ENCODE results near the gene AGPAT1.
A peak's percentile ranks its signal among the peaks of the same experiment; 100 is the strongest.

Gene AGPAT1

GRCh38 chr6:32185681-32186131 lies 9.8 kb upstream of the AGPAT1 start:
- DNase-seq, result peak; percentile 72

DNA sequence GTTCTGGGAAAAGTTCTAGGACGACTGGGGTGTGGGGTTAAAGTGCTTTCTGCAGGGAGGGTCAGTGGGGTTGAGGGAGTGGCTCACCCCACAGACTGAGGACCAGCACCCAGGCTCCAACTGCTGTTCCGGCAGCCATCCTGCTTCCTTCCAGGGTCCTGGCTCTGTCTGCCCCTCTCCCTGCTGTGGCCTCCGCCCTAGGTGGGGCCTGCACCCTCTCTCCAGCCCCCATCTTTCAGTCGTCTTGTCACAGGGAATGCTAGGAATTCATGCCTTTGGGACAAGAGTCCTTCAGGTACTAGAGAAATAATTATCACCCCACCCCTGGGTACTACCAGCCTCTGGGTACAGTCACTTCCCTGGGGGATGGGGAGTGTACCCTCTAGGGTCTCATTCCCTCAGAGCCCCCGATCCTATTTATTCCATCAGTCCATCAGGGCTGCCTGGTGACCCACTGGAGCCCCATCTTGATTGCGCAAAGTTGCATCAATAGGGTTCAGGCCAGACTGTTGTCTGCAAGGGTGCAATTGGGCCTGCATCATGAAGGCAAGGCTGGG lies 8.3 kb upstream of the AGPAT1 start, which contains the start of gene AGER:
TSS of gene AGER (minus strand) at position 170 of the 557 bp plus-strand sequence. CDS start at position 139, 31 bp downstream.
- DNase-seq, result no peak

DNA sequence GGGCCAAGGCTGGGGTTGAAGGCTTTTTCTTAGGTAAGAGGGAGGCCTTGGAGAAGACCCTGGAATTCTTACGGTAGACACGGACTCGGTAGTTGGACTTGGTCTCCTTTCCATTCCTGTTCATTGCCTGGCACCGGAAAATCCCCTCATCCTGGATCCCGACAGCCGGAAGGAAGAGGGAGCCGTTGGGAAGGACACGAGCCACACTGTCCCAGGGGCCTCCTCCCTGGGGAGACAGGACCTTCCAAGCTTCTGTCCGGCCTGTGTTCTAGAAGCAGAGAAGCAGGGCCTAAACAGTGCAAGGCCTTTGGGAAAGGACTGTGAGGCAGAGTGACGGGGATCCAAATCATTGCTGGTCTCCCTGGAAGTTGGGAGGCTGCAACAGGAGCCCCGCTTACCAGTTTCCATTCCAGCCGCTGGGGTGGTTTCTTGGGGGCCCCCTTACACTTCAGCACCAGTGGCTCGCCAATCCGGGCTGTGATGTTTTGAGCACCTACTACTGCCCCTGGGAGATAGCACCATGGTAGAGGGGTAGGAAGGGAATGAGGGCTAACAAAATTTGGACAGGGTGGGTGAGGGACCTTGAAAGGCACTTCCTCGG lies 7.7 kb upstream of the AGPAT1 start:
- no peak for DNase-seq

DNA sequence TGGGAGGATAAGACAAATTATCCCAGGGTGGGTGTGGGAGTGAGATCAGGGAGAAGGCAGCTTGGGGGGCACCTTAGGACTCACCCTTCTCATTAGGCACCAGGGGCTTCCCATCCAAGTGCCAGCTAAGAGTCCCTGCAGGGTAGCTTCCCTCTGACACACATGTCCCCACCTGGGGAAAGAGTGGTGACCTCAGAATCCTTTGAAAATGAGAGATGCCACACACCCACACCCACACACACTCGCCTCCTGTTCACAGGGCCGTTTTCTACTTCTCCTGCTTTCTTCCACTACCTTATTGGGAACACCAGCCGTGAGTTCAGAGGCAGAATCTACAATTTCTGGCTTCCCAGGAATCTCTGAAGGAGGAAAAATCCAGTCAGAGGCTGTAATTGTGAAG lies 7.1 kb upstream of the AGPAT1 start:
- no peak for DNase-seq

DNA sequence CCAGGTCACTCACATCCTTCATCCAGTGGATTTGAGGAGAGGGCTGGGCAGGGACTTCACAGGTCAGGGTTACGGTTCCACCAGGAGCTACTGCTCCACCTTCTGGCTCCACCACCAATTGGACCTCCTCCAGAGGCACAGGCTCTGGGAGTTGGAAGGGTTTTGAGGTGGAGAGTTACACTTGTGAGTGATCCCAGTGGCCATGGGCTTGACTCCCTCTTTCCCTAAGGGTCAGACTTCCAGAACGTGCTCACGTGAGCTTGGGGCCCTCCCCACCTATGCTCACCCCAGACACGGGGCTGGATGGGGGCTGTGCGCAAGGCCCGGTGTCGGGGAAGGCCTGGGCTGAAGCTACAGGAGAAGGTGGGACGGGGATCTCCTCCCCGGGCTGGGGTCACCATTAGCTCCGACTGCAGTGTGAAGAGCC lies 6.7 kb upstream of the AGPAT1 start:
- DNase-seq, result no peak

DNA sequence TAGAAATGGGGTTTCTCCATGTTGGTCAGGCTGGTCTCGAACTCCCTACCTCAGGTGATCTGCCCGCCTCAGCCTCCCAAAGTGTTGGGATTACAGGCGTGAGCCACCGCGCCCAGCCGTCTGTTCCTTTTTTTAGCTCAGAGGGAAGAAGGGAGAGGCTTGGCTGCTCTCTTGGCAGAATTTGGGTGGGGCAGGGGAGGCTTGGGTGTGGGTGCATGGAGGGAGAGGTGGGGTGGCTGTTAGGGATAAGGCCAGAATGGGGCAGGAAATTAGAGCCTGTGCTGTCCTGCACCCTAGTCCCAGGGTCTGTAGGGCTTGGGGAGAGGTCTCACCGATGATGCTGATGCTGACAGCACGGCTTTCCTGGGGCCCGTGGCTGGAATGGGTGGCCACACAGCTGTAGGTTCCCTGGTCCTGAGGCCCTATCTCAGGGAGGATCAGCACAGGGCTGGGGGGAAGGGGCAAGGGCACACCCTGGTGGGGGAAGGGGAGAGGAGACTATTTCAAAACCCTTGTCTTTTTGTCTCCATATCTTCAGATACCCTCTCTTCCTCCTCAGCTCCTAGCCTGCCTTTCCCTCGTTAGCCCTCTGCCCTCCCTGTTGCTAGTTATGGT lies 6.1 kb upstream of the AGPAT1 start:
- DNase-seq, result no peak

DNA sequence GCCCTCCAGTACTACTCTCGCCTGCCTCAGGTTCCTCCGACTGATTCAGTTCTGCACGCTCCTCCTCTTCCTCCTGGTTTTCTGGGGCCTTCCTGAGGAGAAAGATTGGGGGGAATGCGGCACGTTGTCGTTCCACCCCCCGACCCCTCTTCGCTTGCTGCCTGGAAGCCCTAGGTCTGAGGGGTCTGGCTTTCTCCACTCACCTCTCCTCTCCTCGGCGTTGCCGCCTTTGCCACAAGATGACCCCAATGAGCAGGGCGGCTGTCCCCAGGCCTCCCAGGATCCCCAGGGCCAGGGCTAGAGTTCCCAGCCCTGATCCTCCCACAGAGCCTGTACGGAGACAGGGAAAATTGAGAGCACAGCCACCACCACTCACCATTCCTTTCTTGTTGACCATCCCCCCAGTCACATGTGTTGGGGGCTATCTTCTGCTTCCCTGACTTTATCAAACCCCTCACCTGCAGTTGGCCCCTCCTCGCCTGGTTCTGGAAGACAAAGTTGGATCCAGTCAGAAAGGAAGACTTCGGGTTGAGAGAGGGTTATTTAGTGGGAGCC lies 5.3 kb upstream of the AGPAT1 start:
- no peak for DNase-seq

DNA sequence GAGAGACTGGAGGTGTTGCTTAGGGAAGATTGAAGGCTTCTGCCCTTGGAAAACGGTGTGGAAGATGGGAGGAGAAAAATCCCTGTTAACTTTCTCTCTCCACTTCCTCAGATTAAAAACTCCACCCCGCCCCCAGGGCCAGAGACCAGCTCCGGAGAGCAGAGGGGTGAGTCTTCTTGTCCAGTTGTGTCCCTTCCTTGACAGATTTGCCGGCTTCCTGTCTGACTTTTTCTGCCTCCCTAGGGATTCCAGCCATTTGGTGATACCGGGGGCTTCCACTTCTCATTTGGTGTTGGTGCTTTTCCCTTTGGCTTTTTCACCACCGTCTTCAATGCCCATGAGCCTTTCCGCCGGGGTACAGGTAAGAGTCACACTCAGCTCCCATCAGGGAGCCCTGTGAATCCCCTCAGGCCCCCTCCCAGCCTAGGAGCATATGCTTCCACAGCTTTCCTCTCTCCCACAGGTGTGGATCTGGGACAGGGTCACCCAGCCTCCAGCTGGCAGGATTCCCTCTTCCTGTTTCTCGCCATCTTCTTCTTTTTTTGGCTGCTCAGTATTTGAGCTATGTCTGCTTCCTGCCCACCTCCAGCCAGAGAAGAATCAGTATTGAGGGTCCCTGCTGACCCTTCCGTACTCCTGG lies 4.0 kb upstream of the AGPAT1 start:
- no peak for DNase-seq

DNA sequence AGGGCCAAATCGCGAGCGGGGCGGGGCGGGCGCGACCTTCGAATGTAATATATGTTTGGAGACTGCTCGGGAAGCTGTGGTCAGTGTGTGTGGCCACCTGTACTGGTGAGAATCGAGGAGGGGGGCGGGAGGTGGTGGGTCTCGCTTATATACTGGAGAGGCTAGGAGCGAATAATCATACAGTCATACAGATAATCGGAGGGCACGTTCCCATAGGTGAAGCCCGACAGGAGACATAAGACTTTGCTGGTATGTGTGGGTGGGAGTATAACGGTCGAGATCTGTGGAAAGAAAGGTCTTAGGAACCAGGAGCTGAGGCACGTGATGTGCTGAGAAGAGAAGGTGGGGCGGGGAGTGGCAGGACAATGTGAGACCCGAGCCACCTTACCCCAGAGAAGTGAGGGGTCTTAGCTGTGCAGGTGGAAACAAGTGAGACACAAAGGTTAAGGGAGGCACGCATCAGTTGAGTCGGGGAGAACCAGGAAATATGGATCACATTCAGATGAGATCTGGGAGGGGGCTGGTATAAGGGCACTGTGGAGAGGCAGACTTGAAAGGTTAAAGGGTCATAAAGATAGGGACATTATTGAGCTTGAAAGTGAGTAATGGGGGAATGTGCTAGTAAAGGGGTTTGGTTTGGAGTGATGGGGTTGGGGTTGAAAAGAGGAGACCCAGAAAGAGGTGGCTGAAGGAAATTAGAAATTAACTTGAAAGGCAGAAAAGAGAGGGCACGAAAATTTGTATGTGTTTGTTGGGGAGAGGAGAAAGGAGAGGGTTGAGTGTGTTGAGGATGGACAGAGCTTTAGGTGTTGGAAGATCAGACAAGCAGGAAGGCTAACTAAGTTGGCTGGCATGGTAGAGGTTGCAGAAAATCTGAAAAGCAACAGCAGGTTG lies 2.9 kb upstream of the AGPAT1 start:
- no peak for DNase-seq

GRCh38 chr6:32177788-32178546 lies 2.1 kb upstream of the AGPAT1 start, which contains the start of gene RNF5:
RNF5 (plus strand) TSS chr6:32178405; CDS start chr6:32178512, 107 bp downstream.
- DNase-seq, result peak; percentile 97

GRCh38 chr6:32177183-32177787 lies 1.4 kb upstream of the AGPAT1 start:
- no peak for DNase-seq

- DNase-seq, result no peak
Observed at GRCh38 chr6:32176476-32177182, 745 bp upstream of the AGPAT1 start.

- no peak for DNase-seq
Observed at GRCh38 chr6:32175322-32175710, 568 bp downstream of the AGPAT1 start.

- DNase-seq, result no peak
Observed at GRCh38 chr6:32174416-32174815, 1.5 kb downstream of the AGPAT1 start.

DNA sequence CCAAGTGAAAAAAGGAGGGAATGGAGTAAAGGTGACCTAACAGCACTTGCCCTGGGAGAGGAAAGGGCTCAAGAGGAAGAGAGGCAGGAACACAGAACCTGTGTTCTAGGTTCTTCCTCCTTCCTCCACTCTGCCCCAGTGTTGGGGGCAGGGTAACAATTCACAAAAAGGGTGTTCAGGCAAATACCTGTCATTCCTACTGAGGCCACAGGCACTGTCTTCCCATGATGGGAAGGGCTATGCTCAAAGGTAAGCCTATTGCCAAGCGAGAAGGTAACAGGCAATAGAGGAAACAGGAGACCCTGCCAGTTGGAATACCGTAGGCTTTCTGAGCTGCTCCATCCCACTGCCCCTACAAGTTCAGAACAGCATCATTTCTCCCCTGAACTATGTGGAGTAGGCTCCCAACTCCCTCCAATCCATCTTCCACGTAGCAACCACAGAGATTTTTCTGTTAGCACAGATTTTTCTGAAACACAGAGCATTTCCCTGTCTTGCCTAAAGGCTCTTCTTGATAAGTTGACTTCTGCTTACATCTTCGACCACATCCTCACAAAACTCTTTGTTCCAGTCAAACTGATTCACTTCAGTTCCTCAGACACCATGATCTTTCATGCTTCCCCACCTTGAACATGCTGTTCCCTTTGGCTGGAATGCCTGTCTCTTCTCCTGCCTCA lies 2.7 kb downstream of the AGPAT1 start:
- no peak for DNase-seq

DNA sequence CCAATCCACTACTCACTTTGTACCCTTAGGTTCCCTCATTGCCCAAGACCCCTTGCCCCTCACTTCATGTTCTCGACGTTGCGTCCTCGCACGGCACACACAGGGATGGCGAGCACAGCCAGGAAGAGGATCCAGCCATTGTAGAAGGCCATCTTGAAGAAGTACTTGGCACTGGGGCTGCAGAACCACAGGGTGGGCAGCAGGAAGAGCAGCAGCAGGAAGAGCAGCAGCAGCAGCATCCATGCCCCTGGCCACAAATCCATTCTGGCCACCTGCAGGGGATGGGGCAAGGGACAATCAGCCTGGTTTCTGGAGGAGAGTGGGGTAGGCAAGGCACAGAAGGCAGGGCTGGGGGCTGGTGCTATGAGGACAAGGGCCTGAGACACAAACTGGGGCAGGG lies 4.7 kb downstream of the AGPAT1 start:
- DNase-seq, result no peak

GRCh38 chr6:32170294-32170693 lies 5.6 kb downstream of the AGPAT1 start:
- no peak for DNase-seq

GRCh38 chr6:32168807-32169591 lies 6.9 kb downstream of the AGPAT1 start:
- no peak for DNase-seq

DNA sequence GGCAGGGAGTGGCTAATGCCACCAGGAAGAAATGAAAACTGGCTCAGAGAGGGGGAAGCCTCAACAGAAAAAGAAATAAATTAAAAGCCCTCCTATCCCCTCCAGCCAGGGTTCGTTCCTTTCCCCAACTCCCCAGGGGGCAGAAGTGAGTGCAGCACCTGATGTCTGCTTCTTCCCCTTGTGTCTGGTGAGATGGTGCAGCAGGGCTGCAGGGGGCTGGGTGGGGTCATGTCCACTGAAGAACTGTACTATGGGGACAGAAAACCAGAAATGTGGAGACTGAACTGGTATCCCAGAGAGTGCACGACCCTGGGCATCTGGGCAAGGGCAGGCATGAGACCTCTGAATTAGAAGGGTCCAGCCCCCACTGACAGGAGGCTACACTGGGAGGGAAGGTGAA lies 7.5 kb downstream of the AGPAT1 start:
- DNase-seq, result no peak
